ENCODE measurements around the gene HTR1E. TPM values are rescaled to one million over a fixed set of nuclear protein-coding genes. Genes with fewer than 3 reads are reported as not detected.
"Not testable (repeated sequence)": the region's sequence is repeated elsewhere in the genome, so short reads cannot be mapped to it uniquely, and the experiment has no call there.

Gene HTR1E
- polyA plus RNA-seq, 1 donor: 0.07 TPM

GRCh38 chr6:86969573-86969972 lies 32.2 kb downstream of the HTR1E start:
- no peaks in the 10 kb centered on the region for H3K4me1 ChIP-seq (ENCODE audit: control insufficient read depth, insufficient read depth, low read length)
- H3K36me3 ChIP-seq (ENCODE audit: control insufficient read depth, insufficient read depth, low read length): no peaks in the 10 kb centered on the region
- no CpG with 5 or more reads among the region's 4 CpGs for WGBS (ENCODE audit: insufficient coverage, low lambda C conversion rate)
- DNase-seq: no peak
- no peak overlapping the region for H3K4me3 ChIP-seq (ENCODE audit: low read length)
- H3K9me3 ChIP-seq (ENCODE audit: control insufficient read depth, low read depth, low read length): no peaks in the 10 kb centered on the region
- H3K27me3 ChIP-seq (ENCODE audit: control insufficient read depth, insufficient read depth, low read length): no peaks in the 10 kb centered on the region
- H3K27ac ChIP-seq (ENCODE audit: low read length): no peak overlapping the region

DNA sequence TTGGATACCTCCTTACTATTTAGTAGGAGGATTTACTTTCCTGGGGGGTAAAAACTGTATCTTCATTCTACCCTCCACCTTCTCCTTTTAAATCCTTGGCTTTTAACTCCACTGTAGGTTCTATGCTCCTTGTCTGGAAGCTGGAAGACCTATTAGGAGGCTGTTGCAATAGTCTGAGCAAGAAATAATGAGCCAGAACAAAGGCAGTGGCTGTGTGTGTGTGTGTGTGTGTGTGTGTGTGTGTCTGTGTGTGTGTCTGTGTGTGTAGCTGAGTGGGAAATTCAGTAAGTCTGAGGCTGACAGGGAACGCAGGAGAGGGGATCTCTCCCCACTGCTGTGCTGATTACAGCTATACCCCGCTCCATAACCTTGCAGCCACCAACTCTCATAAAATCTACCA lies 35.8 kb downstream of the HTR1E start:
- no peak overlapping the region for H3K27ac ChIP-seq (ENCODE audit: low read length)

DNA sequence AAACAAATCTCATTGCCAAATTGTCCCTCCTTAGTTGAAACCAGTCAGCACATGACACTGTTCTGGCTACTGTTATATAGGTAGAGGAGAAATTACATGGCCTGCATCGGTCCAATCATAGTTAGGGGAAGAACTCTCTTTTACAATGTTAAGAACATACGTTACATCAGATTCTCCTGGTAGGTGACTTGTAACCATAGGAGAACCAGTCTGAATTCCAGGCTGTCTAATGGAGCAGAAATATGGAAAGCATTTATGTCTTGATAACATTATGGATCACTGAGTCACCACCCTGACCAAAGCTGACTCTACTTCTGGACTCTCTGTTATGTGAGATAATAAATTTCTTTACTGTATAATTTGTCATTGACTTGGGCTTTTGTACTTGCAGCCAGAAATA lies 40.9 kb downstream of the HTR1E start:
- WGBS (ENCODE audit: insufficient coverage, low lambda C conversion rate): no CpG with 5 or more reads among the region's 2 CpGs
- Histone ChIP-seq H3K36me3 (ENCODE audit: control insufficient read depth, insufficient read depth, low read length) (no peaks in the 10 kb centered on the region), H3K9me3 (ENCODE audit: control insufficient read depth, low read depth, low read length) (no peaks in the 10 kb centered on the region), H3K27ac (ENCODE audit: low read length) (no peak overlapping the region), H3K4me3 (ENCODE audit: low read length) (no peak overlapping the region), H3K27me3 (ENCODE audit: control insufficient read depth, insufficient read depth, low read length) (no peaks in the 10 kb centered on the region), H3K4me1 (ENCODE audit: control insufficient read depth, insufficient read depth, low read length) (no peaks in the 10 kb centered on the region)
- DNase-seq: no peak

More for the DNA sequence above, 35.8 kb downstream of the HTR1E start:
- H3K9me3 ChIP-seq (ENCODE audit: control insufficient read depth, low read depth, low read length): no peaks in the 10 kb centered on the region
- H3K27me3 ChIP-seq (ENCODE audit: control insufficient read depth, insufficient read depth, low read length): no peaks in the 10 kb centered on the region
- DNase-seq: no peak
- H3K36me3 ChIP-seq (ENCODE audit: control insufficient read depth, insufficient read depth, low read length): no peaks in the 10 kb centered on the region
- WGBS (ENCODE audit: insufficient coverage, low lambda C conversion rate): no CpG with 5 or more reads among the region's 2 CpGs
- no peaks in the 10 kb centered on the region for H3K4me1 ChIP-seq (ENCODE audit: control insufficient read depth, insufficient read depth, low read length)
- no peak overlapping the region for H3K4me3 ChIP-seq (ENCODE audit: low read length)

GRCh38 chr6:87001494-87001893 lies 64.2 kb downstream of the HTR1E start:
- Histone ChIP-seq H3K4me1 (ENCODE audit: control insufficient read depth, insufficient read depth, low read length) (no peaks in the 10 kb centered on the region), H3K9me3 (ENCODE audit: control insufficient read depth, low read depth, low read length) (no peaks in the 10 kb centered on the region), H3K36me3 (ENCODE audit: control insufficient read depth, insufficient read depth, low read length) (no peaks in the 10 kb centered on the region), H3K27ac (ENCODE audit: low read length) (no peak overlapping the region), H3K4me3 (ENCODE audit: low read length) (no peak overlapping the region), H3K27me3 (ENCODE audit: control insufficient read depth, insufficient read depth, low read length) (no peaks in the 10 kb centered on the region)
- DNase-seq: no peak

GRCh38 chr6:87002391-87002790 lies 65.1 kb downstream of the HTR1E start:
- not testable (repeated sequence) for H3K36me3 ChIP-seq (ENCODE audit: control insufficient read depth, insufficient read depth, low read length)
- no CpG with 5 or more reads among the region's 4 CpGs for WGBS (ENCODE audit: insufficient coverage, low lambda C conversion rate)

GRCh38 chr6:87006541-87006940 lies 69.2 kb downstream of the HTR1E start:
- H3K27me3 ChIP-seq (ENCODE audit: control insufficient read depth, insufficient read depth, low read length); H3K4me3 ChIP-seq (ENCODE audit: low read length); H3K9me3 ChIP-seq (ENCODE audit: control insufficient read depth, low read depth, low read length); H3K27ac ChIP-seq (ENCODE audit: low read length); DNase-seq; H3K4me1 ChIP-seq (ENCODE audit: control insufficient read depth, insufficient read depth, low read length); H3K36me3 ChIP-seq (ENCODE audit: control insufficient read depth, insufficient read depth, low read length): not testable (repeated sequence)
- whole genome bisulfite sequencing (ENCODE audit: insufficient coverage, low lambda C conversion rate): 100% methylated on average over 1 of the region's 2 CpGs

More at GRCh38 chr6:87002391-87002790, 65.1 kb downstream of the HTR1E start:
- H3K9me3 ChIP-seq (ENCODE audit: control insufficient read depth, low read depth, low read length); DNase-seq; H3K4me1 ChIP-seq (ENCODE audit: control insufficient read depth, insufficient read depth, low read length); H3K27ac ChIP-seq (ENCODE audit: low read length); H3K4me3 ChIP-seq (ENCODE audit: low read length); H3K27me3 ChIP-seq (ENCODE audit: control insufficient read depth, insufficient read depth, low read length): not testable (repeated sequence)

DNA sequence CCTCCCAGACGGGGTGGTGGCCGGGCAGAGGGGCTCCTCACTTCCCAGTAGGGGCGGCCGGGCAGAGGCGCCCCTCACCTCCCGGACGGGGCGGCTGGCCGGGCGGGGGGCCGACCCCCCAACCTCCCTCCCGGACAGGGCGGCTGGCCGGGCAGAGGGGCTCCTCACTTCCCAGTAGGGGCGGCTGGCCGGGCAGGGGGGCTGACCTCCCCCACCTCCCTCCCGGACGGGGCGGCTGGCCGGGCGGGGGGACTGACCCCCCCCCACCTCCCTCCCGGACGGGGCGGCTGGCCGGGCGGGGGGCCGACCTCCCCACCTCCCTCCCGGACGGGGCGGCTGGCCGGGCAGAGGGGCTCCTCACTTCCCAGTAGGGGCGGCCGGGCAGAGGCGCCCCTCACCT lies 72.3 kb downstream of the HTR1E start:
- DNase-seq; H3K4me3 ChIP-seq (ENCODE audit: low read length); H3K27ac ChIP-seq (ENCODE audit: low read length); H3K27me3 ChIP-seq (ENCODE audit: control insufficient read depth, insufficient read depth, low read length); H3K36me3 ChIP-seq (ENCODE audit: control insufficient read depth, insufficient read depth, low read length); H3K4me1 ChIP-seq (ENCODE audit: control insufficient read depth, insufficient read depth, low read length); H3K9me3 ChIP-seq (ENCODE audit: control insufficient read depth, low read depth, low read length): not testable (repeated sequence)
- no CpG with 5 or more reads among the region's 34 CpGs for WGBS (ENCODE audit: insufficient coverage, low lambda C conversion rate)

- no peaks in the 10 kb centered on the region for H3K9me3 ChIP-seq (ENCODE audit: control insufficient read depth, low read depth, low read length)
- no peaks in the 10 kb centered on the region for H3K4me1 ChIP-seq (ENCODE audit: control insufficient read depth, insufficient read depth, low read length)
- no CpG with 5 or more reads among the region's 3 CpGs for whole genome bisulfite sequencing (ENCODE audit: insufficient coverage, low lambda C conversion rate)
- no peaks in the 10 kb centered on the region for H3K36me3 ChIP-seq (ENCODE audit: control insufficient read depth, insufficient read depth, low read length)
- no peaks in the 10 kb centered on the region for H3K27me3 ChIP-seq (ENCODE audit: control insufficient read depth, insufficient read depth, low read length)
- H3K27ac ChIP-seq (ENCODE audit: low read length): no peak overlapping the region
- H3K4me3 ChIP-seq (ENCODE audit: low read length): no peak overlapping the region
- DNase-seq: no peak
These were observed 74.7 kb downstream of the HTR1E start for GRCh38 chr6:87012035-87012434.

GRCh38 chr6:87012743-87013142 lies 75.4 kb downstream of the HTR1E start:
- Histone ChIP-seq H3K36me3 (ENCODE audit: control insufficient read depth, insufficient read depth, low read length) (no peaks in the 10 kb centered on the region), H3K27me3 (ENCODE audit: control insufficient read depth, insufficient read depth, low read length) (no peaks in the 10 kb centered on the region), H3K4me3 (ENCODE audit: low read length) (no peak overlapping the region), H3K9me3 (ENCODE audit: control insufficient read depth, low read depth, low read length) (no peaks in the 10 kb centered on the region), H3K4me1 (ENCODE audit: control insufficient read depth, insufficient read depth, low read length) (no peaks in the 10 kb centered on the region), H3K27ac (ENCODE audit: low read length) (no peak overlapping the region)
- WGBS (ENCODE audit: insufficient coverage, low lambda C conversion rate): no CpG with 5 or more reads among the region's 3 CpGs
- no peak for DNase-seq

DNA sequence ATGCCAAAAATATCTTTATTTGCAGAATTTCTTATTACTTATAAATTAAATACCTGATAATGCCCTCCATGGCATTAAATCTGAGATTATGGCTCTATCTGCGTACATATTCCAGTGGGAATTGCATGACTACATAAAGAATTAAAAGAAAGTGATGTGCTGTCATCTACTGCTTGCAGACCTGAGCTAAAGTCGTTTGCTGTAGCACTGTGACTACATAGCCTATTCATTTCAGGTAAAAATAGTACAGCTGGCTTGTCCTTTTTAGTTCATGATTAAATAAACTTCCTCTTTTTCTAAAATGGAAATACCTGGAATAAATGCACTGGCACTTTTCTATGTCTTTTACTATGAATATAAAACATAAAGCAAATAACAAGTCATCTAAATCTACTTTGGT lies 79.4 kb downstream of the HTR1E start:
- no peaks in the 10 kb centered on the region for H3K4me1 ChIP-seq (ENCODE audit: control insufficient read depth, insufficient read depth, low read length)
- no peak overlapping the region for H3K4me3 ChIP-seq (ENCODE audit: low read length)
- H3K27ac ChIP-seq (ENCODE audit: low read length): no peak overlapping the region
- no peak for DNase-seq
- H3K9me3 ChIP-seq (ENCODE audit: control insufficient read depth, low read depth, low read length): no peaks in the 10 kb centered on the region
- H3K36me3 ChIP-seq (ENCODE audit: control insufficient read depth, insufficient read depth, low read length): no peaks in the 10 kb centered on the region
- no CpG with 5 or more reads among the region's 2 CpGs for WGBS (ENCODE audit: insufficient coverage, low lambda C conversion rate)
- no peaks in the 10 kb centered on the region for H3K27me3 ChIP-seq (ENCODE audit: control insufficient read depth, insufficient read depth, low read length)

- no peaks in the 10 kb centered on the region for H3K4me1 ChIP-seq (ENCODE audit: control insufficient read depth, insufficient read depth, low read length)
- no peaks in the 10 kb centered on the region for H3K27me3 ChIP-seq (ENCODE audit: control insufficient read depth, insufficient read depth, low read length)
- H3K27ac ChIP-seq (ENCODE audit: low read length): no peak overlapping the region
- no peaks in the 10 kb centered on the region for H3K36me3 ChIP-seq (ENCODE audit: control insufficient read depth, insufficient read depth, low read length)
- H3K4me3 ChIP-seq (ENCODE audit: low read length): no peak overlapping the region
- no peaks in the 10 kb centered on the region for H3K9me3 ChIP-seq (ENCODE audit: control insufficient read depth, low read depth, low read length)
- no CpG with 5 or more reads among the region's 2 CpGs for WGBS (ENCODE audit: insufficient coverage, low lambda C conversion rate)
- no peak for DNase-seq
These were observed 89.7 kb downstream of the HTR1E start for GRCh38 chr6:87027021-87027420.
